GM21717 (cell line): ENCODE measurements around the gene HOXA5.

ENCODE experiments used
- ATAC-seq: cut with Tn5 transposase; IDR thresholded peaks from one replicate; pipeline ENCODE4 v1.9.1; 2021; ENCODE audit warnings: mild to moderate bottlenecking, moderate library complexity; ENCODE audit not compliant: unreplicated experiment

The HOXA5 gene

GRCh38 chr7:27109466-27110185 lies 33.9 kb downstream of the HOXA5 start:
- ATAC-seq: no peak

- ATAC-seq: no peak
These were observed 34.9 kb downstream of the HOXA5 start for GRCh38 chr7:27108390-27109127.

GRCh38 chr7:27107391-27108381 lies 35.8 kb downstream of the HOXA5 start:
- ATAC-seq: no peak

GRCh38 chr7:27106901-27107240 lies 36.6 kb downstream of the HOXA5 start:
- no peak for ATAC-seq

GRCh38 chr7:27106181-27106900 lies 37.1 kb downstream of the HOXA5 start:
- ATAC-seq: no peak

GRCh38 chr7:27105301-27106031 lies 38.0 kb downstream of the HOXA5 start:
- no peak for ATAC-seq

GRCh38 chr7:27104341-27105058 lies 39.0 kb downstream of the HOXA5 start:
- ATAC-seq: no peak

GRCh38 chr7:27103489-27104226 lies 39.8 kb downstream of the HOXA5 start:
- ATAC-seq: no peak

- no peak for ATAC-seq
These were observed 40.7 kb downstream of the HOXA5 start, which contains the start of gene HOXA2 for GRCh38 chr7:27102581-27103442. Gene HOXA2 (minus strand): TSS chr7:27102683. CDS start chr7:27102500, 183 bp downstream.

- ATAC-seq: no peak
These were observed 41.4 kb downstream of the HOXA5 start for GRCh38 chr7:27101957-27102580.

- no peak for ATAC-seq
These were observed 42.1 kb downstream of the HOXA5 start for GRCh38 chr7:27101171-27101956.

GRCh38 chr7:27100694-27101170 lies 42.7 kb downstream of the HOXA5 start:
- no peak for ATAC-seq

GRCh38 chr7:27099453-27100370 lies 43.8 kb downstream of the HOXA5 start:
- no peak for ATAC-seq

GRCh38 chr7:27098578-27099451 lies 44.7 kb downstream of the HOXA5 start:
- ATAC-seq: no peak
